SIG-M5 treated with dmso at 0.1 percent for 504 hours (cell line): Measurements from ENCODE around the gene ENC1.

Experiments
- DNase-seq: peaks from one replicate; lab custom pipeline; 2025; ENCODE audit not compliant: unreplicated experiment; lab: John Stamatoyannopoulos, UW

The ENC1 gene

DNA sequence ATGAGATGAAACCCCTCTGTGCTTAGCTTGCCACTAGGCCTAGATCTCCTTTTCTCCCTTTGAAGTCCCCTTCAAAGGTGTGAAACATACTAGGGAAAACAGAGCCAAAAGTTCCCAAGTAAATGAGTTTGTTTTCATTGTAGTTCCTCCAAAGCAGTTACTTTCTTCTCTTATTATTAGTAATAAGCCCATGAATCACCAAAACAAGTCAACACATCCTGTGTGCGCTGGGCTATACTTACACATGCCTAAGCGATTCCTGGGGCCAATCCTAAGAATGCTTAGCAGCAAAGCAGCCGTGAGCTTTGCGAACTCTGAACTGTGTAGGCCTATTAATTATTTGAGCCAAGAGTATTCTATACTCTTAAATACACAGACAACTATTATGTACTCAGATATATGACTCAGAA lies 7.6 kb downstream of the ENC1 start:
- no peak for DNase-seq

DNA sequence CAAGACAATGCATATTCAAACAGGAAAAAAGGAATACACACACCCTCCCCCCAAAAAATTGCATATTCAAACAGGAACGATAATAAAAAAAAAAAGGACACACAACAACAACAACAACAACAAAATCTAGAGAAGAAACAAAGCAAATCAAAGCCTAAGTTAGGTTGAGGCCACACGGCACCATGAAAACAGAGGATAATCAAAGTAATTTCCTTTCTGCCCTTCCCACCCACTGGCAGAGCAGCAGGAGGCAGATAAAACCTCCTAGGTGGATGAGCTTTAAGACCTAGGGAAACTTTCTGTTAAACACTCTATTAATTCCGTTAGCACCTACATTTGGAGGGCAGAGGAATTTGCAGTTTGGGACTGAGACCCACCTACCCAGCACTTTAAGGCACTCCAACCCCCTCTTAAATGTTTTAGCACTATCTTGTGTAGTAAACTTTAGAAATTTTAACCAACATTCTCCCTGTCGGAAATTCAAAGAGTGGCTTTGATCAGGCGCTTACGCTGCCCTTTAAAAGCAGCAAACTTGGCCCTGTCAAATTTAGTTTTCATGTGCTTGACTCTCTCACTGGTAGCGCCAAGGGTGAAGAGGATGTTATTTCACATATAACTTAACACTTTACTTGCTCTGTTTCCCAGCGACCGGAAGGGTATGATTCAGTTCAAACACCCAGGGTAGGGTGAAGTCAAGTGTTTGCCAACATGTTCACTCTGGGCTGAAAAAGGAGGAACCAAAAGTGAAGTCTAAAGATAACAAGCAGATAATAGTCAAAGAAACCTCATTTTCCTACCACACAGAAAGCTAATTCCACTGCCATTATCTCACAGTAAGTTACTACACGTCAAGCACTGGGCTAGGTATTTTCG lies 9.2 kb downstream of the ENC1 start:
- DNase-seq, result peak; percentile 96

DNA sequence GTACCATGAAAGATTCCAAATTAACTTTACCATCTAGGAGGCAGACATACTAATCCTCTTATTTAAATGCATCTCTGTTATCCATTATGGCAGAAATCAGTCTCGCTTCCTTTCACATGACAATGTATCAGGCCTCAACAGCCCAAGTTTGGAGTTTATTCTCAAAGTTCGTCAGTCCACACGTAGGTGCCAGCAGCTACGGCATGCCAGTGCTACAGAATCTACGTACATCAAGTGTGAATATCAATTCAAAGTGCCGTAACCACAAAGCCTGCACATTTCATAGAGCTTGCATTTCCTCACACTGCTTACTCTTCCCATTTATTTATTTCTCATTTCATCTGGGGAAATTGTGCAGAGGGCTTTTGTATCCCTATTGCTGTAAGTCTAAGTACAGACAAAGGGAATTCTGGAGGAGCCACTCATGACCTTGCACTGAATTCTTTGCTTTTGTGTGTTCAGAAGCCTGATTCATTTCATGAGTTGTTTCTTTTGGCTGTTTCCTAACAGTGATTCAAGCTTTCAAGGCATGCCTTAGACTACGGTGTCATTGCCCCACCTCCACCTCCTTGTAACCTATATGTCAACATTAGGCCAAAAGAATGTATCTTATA lies 10.0 kb downstream of the ENC1 start:
- DNase-seq, result no peak

DNA sequence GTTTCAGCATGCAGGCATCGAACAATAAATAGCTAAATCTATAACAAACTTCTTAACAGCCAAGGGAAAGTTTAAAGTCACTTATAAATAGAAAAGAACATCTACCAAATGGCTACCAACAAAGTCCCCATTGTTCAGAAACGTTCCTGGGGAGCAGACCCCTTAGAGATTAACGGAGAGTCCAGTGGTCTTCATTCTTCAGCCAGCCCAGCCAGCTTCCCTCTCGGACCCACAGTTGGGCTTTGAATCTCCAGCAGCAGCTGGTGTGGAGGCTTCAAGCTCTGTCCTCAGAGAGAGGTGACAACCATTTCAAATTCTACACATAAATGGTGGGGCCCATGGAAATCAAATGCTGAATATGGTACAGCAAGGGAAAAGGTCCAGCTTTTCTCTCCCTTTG lies 11.2 kb downstream of the ENC1 start:
- no peak for DNase-seq

DNA sequence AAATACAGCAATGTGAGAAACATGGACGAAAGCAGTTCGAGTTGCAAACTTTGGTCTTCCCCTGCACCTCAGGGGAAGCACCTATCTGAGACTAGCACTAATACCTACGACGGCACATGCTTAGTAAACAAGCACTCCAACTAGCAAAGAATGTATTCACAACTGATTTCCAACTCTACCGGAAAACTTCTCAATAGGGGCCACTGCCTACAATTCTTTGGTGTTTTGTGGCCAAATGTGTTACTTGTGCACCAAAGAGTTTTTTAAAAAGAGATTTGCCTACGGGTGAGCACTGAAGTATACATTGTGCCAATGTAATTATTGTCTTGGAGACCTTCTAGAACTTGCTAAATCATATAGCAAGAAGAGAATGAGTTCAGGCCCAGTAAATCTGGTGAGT lies 12.2 kb downstream of the ENC1 start:
- DNase-seq, result no peak

DNA sequence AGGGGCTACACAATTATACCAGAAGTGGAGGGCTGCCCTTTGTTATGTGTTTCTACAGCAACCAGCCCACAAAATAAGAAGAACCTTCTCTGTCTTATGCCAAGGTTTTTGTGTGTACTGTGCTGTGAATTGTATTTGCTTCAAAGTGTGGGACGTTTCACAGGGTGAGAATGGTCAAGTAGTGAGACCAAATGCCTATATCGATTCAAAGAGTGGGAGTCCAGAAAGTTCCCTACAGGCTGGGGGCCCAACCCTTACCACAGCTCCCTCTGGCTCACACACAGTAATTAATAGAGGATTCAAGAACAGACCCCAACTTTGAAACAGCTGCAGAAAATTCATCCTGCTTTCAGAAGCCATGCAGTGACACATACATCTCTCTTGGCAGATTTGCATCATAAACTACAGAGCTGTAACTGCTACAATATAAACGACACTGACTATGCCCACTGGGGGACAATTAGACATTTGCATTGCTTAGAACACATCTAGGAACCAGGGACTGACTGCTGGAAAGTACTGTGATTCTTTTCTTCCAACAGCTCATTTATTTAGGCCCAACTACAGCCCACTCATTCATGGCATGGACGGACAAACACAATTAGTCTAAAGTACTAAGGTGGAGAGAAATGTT lies 12.8 kb downstream of the ENC1 start:
- no peak for DNase-seq

DNA sequence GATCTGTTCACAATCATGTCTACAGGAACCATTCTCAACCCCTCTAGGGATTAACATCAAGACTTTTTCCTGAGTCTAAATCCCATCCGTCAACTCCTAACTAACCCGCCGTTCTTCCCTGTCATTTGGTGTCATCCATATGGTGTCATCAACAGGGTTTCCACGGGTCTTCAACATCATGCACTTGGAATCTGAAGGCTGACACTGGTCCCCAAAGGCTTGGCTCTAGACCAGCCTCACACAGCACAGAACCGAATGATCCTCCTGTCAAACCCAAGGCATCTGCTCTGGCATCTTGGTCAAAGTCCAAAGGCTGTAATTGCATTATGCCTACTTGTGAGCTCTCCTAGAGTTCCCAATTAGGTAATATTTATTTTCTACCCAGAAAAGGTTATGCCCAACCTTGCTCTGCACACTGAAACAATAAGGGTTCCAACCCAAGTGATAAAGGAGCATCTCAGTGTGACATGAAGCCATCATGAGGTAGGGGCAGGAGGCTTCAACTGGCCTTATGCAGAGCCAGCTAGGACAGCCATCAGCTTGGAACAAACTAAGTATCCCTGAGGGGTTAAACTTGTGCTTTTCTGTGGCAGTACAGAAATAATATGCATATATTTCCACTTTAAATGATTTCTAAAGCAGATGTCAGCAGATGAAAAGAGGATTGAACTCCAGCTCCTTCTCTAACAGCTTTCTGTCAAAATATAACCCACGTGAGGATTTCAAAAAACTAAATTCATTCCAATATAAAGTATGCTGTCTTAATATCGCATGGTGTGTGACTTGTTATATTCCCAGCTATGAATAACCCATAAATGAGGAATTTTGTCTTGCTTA lies 13.9 kb downstream of the ENC1 start:
- no peak for DNase-seq

DNA sequence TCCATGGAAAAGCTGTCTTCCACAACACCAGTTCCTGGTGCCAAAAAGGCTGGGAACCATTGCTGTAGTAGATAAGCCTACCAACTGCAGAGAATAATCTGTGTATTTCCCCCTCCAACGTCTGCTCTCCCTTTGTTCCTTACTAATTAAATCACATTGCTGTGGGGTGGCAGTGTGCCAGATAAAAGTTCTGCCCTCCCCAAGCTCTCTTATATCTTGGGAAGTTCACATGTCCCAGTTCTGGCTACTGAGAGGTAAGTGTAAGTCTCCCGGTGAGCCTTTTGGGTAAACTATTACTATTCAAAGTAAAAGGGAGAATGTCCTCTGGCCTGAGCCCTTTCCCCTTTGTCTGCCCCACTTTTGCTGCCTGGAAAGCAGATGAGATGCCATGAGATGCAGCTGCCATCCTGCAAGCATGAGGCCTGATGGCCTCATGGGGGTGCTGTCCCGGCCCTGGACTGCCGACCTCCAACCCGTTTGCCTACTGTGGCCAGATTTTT lies 14.7 kb downstream of the ENC1 start:
- DNase-seq, result no peak

DNA sequence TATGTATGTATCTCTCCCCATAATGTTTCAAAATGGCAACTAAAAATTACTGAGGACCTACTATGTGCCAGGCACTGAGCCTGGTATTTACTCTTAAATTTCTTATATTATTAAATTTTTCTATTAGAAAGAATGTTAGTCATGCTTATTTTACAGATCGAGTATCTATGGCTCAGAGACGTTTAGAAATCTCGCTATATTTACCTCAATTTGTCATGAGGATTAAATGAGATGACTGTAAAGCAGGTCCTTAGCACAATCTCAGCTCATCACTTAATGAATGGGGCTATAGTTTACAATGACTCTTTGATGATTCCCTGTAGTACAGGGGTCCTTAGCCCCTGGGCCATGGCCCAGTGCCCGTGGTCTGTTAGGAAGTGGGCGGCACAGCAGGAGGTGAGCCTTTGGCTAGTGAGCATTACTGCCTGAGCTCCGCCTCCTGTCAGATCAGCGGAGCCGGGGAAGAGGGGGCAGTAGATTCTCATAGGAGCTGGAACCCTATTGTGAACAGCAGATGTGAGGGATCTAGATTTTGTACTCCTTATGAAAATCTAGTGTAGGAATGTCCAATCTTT lies 15.5 kb downstream of the ENC1 start:
- DNase-seq, result no peak

DNA sequence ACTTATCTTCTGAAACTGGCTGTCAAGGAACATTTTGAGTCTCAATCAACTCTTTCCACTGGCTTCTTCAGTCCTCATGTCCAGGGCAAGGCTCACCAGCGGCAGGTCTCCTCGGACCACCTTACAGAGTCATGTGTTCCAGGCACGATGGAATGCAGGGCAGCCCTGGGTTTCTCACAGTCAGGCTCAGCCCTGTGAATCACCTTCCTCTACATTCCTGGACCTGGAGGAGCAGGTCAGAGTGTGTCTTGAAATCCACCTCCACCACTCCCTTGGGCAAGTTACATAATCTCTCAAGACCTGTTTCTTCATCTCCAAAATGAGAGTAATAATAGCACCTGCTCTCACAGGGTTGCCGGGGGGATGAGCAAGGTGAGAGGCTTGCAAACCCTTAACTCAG lies 16.0 kb downstream of the ENC1 start:
- DNase-seq, result peak; percentile 44

DNA sequence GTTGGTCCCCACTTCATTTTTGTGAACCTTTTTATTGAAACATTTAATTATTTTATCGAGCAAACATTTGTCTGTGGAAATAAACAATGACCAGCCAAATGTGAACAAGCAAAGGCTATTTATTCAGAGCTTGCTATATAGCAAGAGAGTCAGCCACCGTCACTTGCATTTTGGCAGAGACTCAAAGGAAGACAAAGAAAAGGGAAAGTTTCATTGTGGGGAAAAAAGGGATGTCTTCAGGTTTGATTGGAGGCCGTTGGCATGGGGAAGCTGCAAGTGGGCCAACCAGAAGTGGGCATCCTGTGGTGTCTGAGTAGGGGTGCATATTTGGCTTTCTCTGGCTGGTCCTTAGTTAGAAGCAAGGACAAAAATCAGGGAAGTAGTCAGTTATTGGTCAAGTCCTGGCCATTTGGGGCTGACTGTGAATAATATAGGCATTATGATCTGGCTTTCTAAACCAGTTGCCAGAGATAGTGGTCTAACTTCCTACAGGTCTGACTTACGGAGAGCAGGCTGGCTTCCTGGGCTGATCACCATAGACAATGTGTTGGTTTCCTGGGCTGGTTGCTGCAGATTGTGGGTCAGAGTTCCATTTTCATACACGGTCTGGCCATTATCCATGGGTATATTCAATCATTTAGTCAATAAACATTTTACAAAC lies 16.6 kb downstream of the ENC1 start:
- no peak for DNase-seq

DNA sequence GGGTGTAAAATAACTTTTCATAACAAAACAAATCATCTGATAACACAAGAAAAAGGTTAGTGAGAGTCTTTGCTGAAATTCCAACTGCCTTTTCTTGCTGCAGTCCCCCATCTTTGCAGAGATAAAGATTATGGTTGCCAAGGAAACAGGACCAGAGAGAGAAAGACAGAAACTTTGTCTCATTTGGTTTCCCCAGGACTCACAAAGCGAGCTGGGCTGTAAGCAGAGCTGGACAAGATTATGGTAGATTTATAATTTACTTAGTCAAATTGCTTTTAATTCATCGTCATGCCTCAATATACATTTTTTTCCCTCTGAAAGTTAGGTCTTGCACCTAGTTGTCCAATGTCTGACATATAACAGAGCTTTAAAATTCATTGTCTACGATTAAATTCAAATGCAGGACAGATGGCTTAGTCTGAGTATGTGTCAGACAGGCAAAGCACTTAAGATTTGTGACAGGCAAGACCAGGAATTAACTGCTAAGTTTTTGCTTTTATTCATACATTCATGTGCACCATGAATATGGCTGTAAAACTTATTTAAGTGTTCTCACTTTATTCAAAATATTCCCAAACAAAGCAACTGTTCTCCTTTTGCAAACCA lies 17.4 kb downstream of the ENC1 start:
- no peak for DNase-seq

DNA sequence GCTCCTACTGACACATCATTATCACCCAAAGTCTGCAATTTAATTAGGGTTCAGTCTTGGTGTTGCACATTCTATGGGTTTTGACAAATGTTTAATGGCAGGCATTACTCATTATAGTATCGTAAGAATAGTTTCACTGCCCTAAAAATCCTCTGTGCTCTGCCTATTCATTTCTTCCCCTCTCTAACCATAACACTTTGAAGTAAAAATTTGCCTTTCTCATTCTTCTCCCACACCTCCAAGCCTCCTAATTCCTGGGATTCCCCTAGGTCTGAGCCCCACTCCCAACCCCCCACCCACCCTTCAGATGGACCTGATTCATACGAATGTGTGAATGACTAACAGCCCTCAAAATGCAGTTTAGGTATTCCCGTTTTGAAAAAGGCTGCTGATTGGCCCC lies 18.4 kb downstream of the ENC1 start:
- DNase-seq, result no peak

DNA sequence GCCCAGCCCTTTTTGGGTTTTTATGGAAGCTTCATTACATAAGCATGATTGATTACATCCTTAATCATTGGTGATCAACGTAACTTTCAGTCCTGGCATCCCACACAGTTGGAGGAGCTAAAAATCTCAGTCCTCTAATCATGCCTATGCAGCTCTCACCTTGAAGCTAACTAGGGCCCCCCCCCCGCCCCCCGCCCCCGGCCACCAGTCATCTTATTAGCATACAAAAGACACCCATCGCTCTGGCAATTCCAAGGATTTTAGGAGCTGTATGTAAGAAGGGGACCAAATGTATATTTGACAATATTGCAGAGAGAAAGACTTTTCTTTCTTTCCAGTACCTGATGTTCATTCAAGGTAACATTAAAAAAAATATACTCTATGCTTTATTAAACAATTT lies 19.0 kb downstream of the ENC1 start:
- DNase-seq, result no peak

DNA sequence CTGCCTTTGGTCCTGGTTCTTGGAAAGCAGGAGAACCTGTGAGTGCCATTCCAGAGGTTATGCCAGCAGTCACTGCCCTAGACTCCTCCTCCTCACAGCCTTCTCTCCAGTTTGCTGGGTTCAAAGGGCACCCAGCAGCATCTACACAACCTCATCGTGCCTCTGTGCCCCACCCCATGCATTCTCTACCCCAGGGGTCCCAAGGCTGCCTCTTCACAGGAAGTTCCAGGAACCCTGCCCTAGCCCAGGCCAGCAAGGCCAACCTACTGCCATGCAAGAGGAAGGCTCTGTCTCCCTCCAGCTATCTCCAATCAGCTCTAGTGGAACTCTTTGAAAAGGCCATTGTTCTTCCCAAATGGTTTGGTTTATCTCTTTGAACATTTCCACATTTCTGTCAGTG lies 21.2 kb downstream of the ENC1 start:
- DNase-seq, result no peak

DNA sequence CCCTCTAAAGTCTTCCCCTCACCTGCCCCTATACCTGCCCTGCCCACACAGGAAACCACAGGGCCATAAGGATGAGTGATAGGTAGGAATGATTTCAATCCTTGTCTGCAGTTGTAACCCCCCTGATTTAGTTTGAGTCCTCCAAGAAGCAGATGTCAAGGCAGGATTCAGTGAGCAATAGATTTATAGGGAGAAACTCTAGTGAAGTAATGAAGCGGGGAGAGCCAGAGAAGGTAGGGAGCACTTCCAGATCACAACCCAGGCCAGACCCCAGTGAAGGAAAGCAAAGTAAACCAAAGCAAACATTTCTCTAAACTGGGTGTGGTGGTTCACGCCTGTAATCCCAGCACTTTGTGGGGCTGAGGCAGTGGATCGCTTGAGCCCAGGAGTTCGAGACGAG lies 22.4 kb downstream of the ENC1 start:
- no peak for DNase-seq

DNA sequence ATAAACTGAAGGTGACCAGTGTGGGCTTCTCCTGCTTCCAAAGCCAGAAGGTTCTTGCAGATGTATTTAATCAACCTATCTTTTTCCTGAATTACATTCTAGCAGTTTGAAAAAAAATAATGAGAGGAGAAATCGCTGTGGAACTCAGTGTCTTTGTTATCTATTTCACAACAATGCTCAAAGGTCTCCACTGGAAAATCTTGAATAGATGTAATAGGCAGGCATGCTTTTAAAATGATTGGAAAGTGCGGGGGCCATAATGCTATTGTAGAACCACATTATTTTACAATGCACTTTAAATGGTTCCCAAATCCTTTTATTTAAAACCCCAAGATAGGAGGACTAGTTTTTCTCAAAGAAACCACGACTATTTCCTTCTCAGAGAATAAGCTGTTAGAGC lies 23.3 kb downstream of the ENC1 start:
- no peak for DNase-seq

DNA sequence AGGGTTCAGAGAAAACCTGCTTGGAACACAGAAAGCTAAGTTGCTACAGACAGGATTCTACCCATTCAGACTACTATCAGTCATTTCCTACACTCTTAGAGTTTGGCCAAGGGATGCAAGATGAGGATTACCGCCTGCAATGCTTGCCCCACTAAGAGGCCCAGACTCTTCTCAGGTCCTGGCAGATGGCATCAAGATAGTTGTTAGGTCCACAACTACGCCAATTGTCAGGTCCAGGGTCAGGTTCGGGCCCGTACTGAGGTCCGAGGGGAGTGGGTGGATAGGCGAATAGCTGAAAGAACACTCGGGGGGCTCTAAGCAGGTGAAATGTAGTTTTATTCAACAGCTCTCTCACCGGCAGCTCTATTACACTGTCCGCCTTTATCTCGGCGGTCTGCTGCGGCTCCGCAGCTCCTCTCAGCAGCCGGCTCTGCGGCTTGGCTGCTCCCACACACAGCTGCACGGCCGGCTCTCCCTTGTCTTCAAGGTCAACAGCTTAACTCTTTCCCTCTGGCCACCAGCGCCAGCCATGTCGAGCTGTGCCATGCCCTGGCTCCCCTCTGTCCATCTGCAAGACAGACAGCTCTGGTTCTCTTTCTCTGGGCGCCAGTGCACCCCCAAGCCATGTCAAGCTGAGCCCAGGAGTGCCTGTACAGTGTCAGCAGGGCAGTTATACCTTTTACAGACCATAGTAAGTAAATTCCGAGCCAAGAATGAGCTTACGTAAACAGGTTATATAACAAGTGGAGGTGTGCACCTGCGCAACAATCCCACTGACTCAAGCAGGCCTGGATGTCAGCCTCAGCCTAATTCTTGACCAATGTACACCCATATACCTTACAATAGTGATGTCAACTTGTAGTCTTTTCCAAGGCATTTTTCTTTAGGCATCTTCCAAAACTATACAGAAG lies 24.0 kb downstream of the ENC1 start:
- DNase-seq, result no peak

DNA sequence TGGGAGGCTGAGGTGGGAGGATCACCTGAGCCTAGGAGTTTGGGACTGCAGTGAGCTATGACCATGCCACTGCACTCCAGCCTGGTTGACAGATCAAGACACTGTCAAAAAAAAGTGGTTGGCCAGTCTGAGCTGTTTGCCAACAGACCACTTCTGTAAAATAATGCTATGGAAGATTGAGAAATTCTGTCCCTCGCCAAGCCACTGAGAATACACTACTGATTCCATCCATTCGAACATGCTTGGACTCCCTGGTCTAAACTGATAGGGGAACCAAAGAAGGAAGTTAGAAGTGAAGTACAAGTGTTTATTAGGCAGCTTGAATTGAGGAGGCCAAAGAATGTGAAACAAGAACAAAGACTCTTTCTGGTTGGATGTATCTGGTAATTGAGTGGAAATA lies 27.2 kb downstream of the ENC1 start:
- peak; percentile 71 for DNase-seq
